Transverse colon (tissue), 3 donors: Measurements from ENCODE around the gene TUBA8.

Experiments used
- CTCF ChIP-seq, 5 experiments: fragments of 200-600 bp in 3 of 5; fragments of 450-650 bp in 2 of 5; sonication (generic) in 3 of 5; IDR thresholded peaks; 1 replicate in 2 of 5; 2 replicates in 3 of 5; pipeline ENCODE4 v1.5.1; 2016 to 2017; ENCODE audit warnings: antibody characterized with exemption in 5 of 5, inconsistent platforms in 3 of 5, mild to moderate bottlenecking in 2 of 5, moderate library complexity in 1 of 5
- EP300 ChIP-seq: sonication (generic); formaldehyde crosslinking; IDR thresholded peaks from one replicate; pipeline ENCODE4 v1.6.1; 2017; ENCODE audit warnings: antibody characterized with exemption, low read depth

GRCh38 chr22:18133452-18133851, 22.8 kb downstream of the TUBA8 start:
- TF ChIP-seq EP300, result no peak
- no peak for TF ChIP-seq CTCF (IDR thresholded peaks at IDR 0.05)
